ENCODE results near the gene CER1.

- no peak for TF ChIP-seq CTCF (IDR thresholded peaks at IDR 0.05; ENCODE audit: low read depth, low read length, poor library complexity, severe bottlenecking)
- TF ChIP-seq EZH2phosphoT487 (IDR thresholded peaks at IDR 0.05; ENCODE audit: borderline replicate concordance, low read length): no peak
Observed at GRCh38 chr9:14674630-14675029, 47.9 kb downstream of the CER1 start.
